NT2/D1 (cell line): ENCODE measurements around the gene MALRD1.

Experiments used
- SUZ12 ChIP-seq: IDR thresholded peaks from 2 replicates; pipeline ENCODE4 v1.6.1; 2011; ENCODE audit not compliant: insufficient read length, insufficient read depth; ENCODE audit errors: extremely low read depth
- YY1 ChIP-seq: IDR thresholded peaks from 2 replicates; pipeline ENCODE4 v1.6.1; 2011; ENCODE audit not compliant: insufficient read length, insufficient read depth
- ZNF274 ChIP-seq: IDR thresholded peaks from 2 replicates; pipeline ENCODE4 v1.6.1; 2011; ENCODE audit warnings: mild to moderate bottlenecking, low read depth, low read length

GRCh38 chr10:19469521-19469920 is 420.9 kb downstream of the MALRD1 start:
- TF ChIP-seq YY1 (no peak), SUZ12 (no peak), ZNF274 (no peak)
